H1 (cell line): ENCODE measurements around the gene EXOSC10. TPM values are rescaled to one million over a fixed set of nuclear protein-coding genes. Genes with fewer than 3 reads are reported as not detected.
A peak's percentile ranks its signal among the peaks of the same experiment; 100 is the strongest.

Experiments
- CTCF ChIA-PET: fragments of 300-600 bp; sonication (Branson Sonifier 250); formaldehyde crosslinking; loops from one replicate; lab custom pipeline; 2021; ENCODE audit not compliant: partially characterized antibody; lab: Charles Lee
- POLR2A ChIA-PET: fragments of 300-600 bp; sonication (Branson Sonifier 250); formaldehyde crosslinking; loops from one replicate; lab custom pipeline; 2021; ENCODE audit warnings: inconsistent platforms; ENCODE audit not compliant: partially characterized antibody; lab: Charles Lee
- DNase-seq, 2 experiments: peaks; one replicate each; pipeline versions ENCODE4 v3.0.0 to v3.0.0-alpha.2; 2010 to 2022; ENCODE audit warnings: low spot score in 2 of 2, low read depth in 1 of 2, mixed read lengths in 1 of 2
- FAIRE-seq: peaks from 2 replicates; lab custom pipeline; 2011; peaks lifted over from hg19 to GRCh38; lab: Jason Lieb, UNC
- H2AFZ ChIP-seq: 2 replicates; pipeline ENCODE4 v1.8.1; 2012; ENCODE audit warnings: low read length, inconsistent platforms
- H2AK5ac ChIP-seq: 2 replicates; pipeline ENCODE4 v1.6.1; 2013; ENCODE audit warnings: low read depth, low read length
- H2BK120ac ChIP-seq: replicated peaks from 2 replicates; pipeline ENCODE3; 2013; ENCODE audit warnings: low read depth, low read length, inconsistent platforms
- H2BK12ac ChIP-seq: 2 replicates; pipeline ENCODE4 v1.6.1; 2013; ENCODE audit warnings: low read depth, low read length
- H2BK15ac ChIP-seq: 2 replicates; pipeline ENCODE4 v1.6.1; 2013; ENCODE audit warnings: low read length
- H2BK20ac ChIP-seq: 2 replicates; pipeline ENCODE4 v1.6.1; 2013; ENCODE audit warnings: low read length
- H2BK5ac ChIP-seq: 2 replicates; pipeline ENCODE4 v1.6.1; 2013; ENCODE audit warnings: low read depth, low read length
- H3K14ac ChIP-seq: 2 replicates; pipeline ENCODE4 v1.6.1; 2013; ENCODE audit warnings: inconsistent platforms; ENCODE audit not compliant: insufficient read length
- H3K18ac ChIP-seq: 2 replicates; pipeline ENCODE4 v1.6.1; 2013; ENCODE audit warnings: low read length; ENCODE audit errors: extremely low read depth
- H3K23ac ChIP-seq: 2 replicates; pipeline ENCODE4 v1.6.1; 2013; ENCODE audit warnings: inconsistent platforms; ENCODE audit not compliant: insufficient read length
- H3K23me2 ChIP-seq: 2 replicates; pipeline ENCODE4 v1.6.1; 2013; ENCODE audit warnings: low read depth, low read length
- H3K27ac ChIP-seq: 2 replicates; pipeline ENCODE4 v1.6.1; 2011; ENCODE audit warnings: low read depth, low read length, inconsistent platforms
- H3K27me3 ChIP-seq, 4 experiments: replicated peaks in 1 of 4; 1 replicate in 1 of 4; 2 replicates in 3 of 4; pipeline versions ENCODE4 v1.6.1 to v1.8.1; 2011 to 2013; ENCODE audit warnings: low read length in 3 of 4, mild to moderate bottlenecking in 3 of 4, inconsistent platforms in 2 of 4, mixed read lengths in 2 of 4, moderate library complexity in 1 of 4; ENCODE audit not compliant: control insufficient read depth in 3 of 4, insufficient read depth in 3 of 4; ENCODE audit errors: extremely low read depth in 1 of 4
- H3K36me3 ChIP-seq, 4 experiments: 2 replicates each; pipeline versions ENCODE4 v1.6.1 to v1.8.1; 2011 to 2013; ENCODE audit warnings: mild to moderate bottlenecking in 4 of 4, low read length in 3 of 4, moderate library complexity in 2 of 4, control low read depth in 1 of 4, inconsistent platforms in 1 of 4; ENCODE audit not compliant: insufficient read depth in 4 of 4, control insufficient read depth in 2 of 4
- H3K4ac ChIP-seq: replicated peaks from 2 replicates; pipeline ENCODE3; 2013; ENCODE audit warnings: low read length, low read depth, mixed read lengths, inconsistent platforms; ENCODE audit not compliant: insufficient read length
- H3K4me1 ChIP-seq, 4 experiments: replicated peaks in 1 of 4; 1 replicate in 1 of 4; 2 replicates in 3 of 4; pipeline versions ENCODE4 v1.6.1 to v1.8.1; 2011 to 2013; ENCODE audit warnings: low read length in 3 of 4, inconsistent platforms in 2 of 4, mixed read lengths in 1 of 4; ENCODE audit not compliant: insufficient read depth in 4 of 4, control insufficient read depth in 3 of 4
- H3K4me2 ChIP-seq, 2 experiments: 2 replicates each; pipeline versions ENCODE4 v1.6.1 to v1.8.1; 2011 to 2013; ENCODE audit warnings: low read depth in 2 of 2, low read length in 2 of 2, control low read depth in 1 of 2, inconsistent platforms in 1 of 2, mild to moderate bottlenecking in 1 of 2; ENCODE audit not compliant: insufficient read depth in 1 of 2
- H3K4me3 ChIP-seq, 4 experiments: fragments of 200-600, 300-600 bp in 1 of 4; sonication (generic), shearing (Covaris generic), sonication (Bioruptor Twin) in 1 of 4; 2 replicates each; pipeline versions ENCODE4 v1.5.1 to v1.8.1; 2011 to 2016; ENCODE audit warnings: low read length in 4 of 4, low read depth in 3 of 4, control low read depth in 2 of 4, inconsistent platforms in 2 of 4, mild to moderate bottlenecking in 2 of 4, mixed read lengths in 1 of 4, moderate library complexity in 1 of 4; ENCODE audit not compliant: insufficient read depth in 2 of 4; ENCODE audit errors: extremely low read depth in 1 of 4
- H3K56ac ChIP-seq: replicated peaks from 2 replicates; pipeline ENCODE3; 2013; ENCODE audit warnings: low read depth, mild to moderate bottlenecking, mixed read lengths, low read length, inconsistent platforms; ENCODE audit not compliant: insufficient read length
- H3K79me1 ChIP-seq: 2 replicates; pipeline ENCODE4 v1.6.1; 2013; ENCODE audit warnings: low read depth, low read length, control low read depth
- H3K79me2 ChIP-seq, 2 experiments: 2 replicates each; pipeline versions ENCODE4 v1.6.1 to v1.8.1; 2012 to 2013; ENCODE audit warnings: low read length in 2 of 2, mild to moderate bottlenecking in 2 of 2, inconsistent platforms in 1 of 2; ENCODE audit not compliant: insufficient read depth in 2 of 2, control insufficient read depth in 1 of 2
- H3K9ac ChIP-seq, 4 experiments: replicated peaks in 1 of 4; 1 replicate in 1 of 4; 2 replicates in 3 of 4; pipeline versions ENCODE4 v1.6.1 to v1.8.1; 2011 to 2013; ENCODE audit warnings: low read depth in 3 of 4, low read length in 3 of 4, control low read depth in 2 of 4, mild to moderate bottlenecking in 2 of 4, moderate library complexity in 2 of 4, inconsistent platforms in 1 of 4; ENCODE audit errors: extremely low read depth in 1 of 4
- H3K9me3 ChIP-seq, 2 experiments: 2 replicates each; pipeline versions ENCODE4 v1.6.1 to v1.8.1; 2012 to 2013; ENCODE audit warnings: mild to moderate bottlenecking in 2 of 2, moderate library complexity in 2 of 2, control low read depth in 1 of 2, inconsistent platforms in 1 of 2, low read depth in 1 of 2, low read length in 1 of 2, mixed read lengths in 1 of 2; ENCODE audit not compliant: insufficient read depth in 2 of 2
- H4K20me1 ChIP-seq, 2 experiments: replicated peaks in 1 of 2; 2 replicates each; pipeline versions ENCODE3 to v1.8.1; 2011 to 2013; ENCODE audit warnings: inconsistent platforms in 2 of 2, low read length in 2 of 2, mild to moderate bottlenecking in 1 of 2; ENCODE audit not compliant: insufficient read depth in 2 of 2, control insufficient read depth in 1 of 2
- H4K5ac ChIP-seq: 2 replicates; pipeline ENCODE4 v1.6.1; 2013; ENCODE audit warnings: low read length, low read depth, mixed read lengths, inconsistent platforms; ENCODE audit not compliant: insufficient read length
- H4K8ac ChIP-seq: 2 replicates; pipeline ENCODE4 v1.8.0; 2013; ENCODE audit warnings: mild to moderate bottlenecking, moderate library complexity, low read length, inconsistent platforms; ENCODE audit not compliant: insufficient read depth; ENCODE audit errors: extremely low read depth
- H4K91ac ChIP-seq: replicated peaks from 2 replicates; pipeline ENCODE3; 2013; ENCODE audit warnings: low read length, mixed read lengths, inconsistent platforms; ENCODE audit not compliant: insufficient read length
- ATF3 ChIP-seq: IDR thresholded peaks from 2 replicates; pipeline ENCODE4 v1.6.1; 2011; ENCODE audit warnings: low read depth, mild to moderate bottlenecking, low read length; ENCODE audit not compliant: insufficient read depth
- CHD1 ChIP-seq: IDR thresholded peaks from 2 replicates; pipeline ENCODE4 v1.6.1; 2012; ENCODE audit warnings: low read depth, low read length, improper control_type of control experiment
- FOSL1 ChIP-seq: IDR thresholded peaks from 2 replicates; pipeline ENCODE4 v1.6.1; 2011; ENCODE audit warnings: mild to moderate bottlenecking, low read depth, low read length, moderate library complexity; ENCODE audit not compliant: insufficient read depth
- GTF2F1 ChIP-seq: IDR thresholded peaks from 2 replicates; pipeline ENCODE4 v1.6.1; 2012; ENCODE audit warnings: low read depth, low read length, improper control_type of control experiment, borderline replicate concordance
- JUN ChIP-seq: IDR thresholded peaks from 2 replicates; pipeline ENCODE4 v1.6.1; 2011; ENCODE audit warnings: low read depth, mild to moderate bottlenecking, improper control_type of control experiment, low read length
- KDM4A ChIP-seq: IDR thresholded peaks from one replicate; pipeline ENCODE4 v1.7.1; 2012; ENCODE audit warnings: low read depth, mild to moderate bottlenecking, moderate library complexity, low read length, inconsistent platforms; ENCODE audit not compliant: severe bottlenecking
- RFX5 ChIP-seq: IDR thresholded peaks from 2 replicates; pipeline ENCODE4 v1.6.1; 2011; ENCODE audit warnings: low read depth, low read length, improper control_type of control experiment, borderline replicate concordance
- RNF2 ChIP-seq: fragments of 200-900, 300-1000 bp; sonication (generic); IDR thresholded peaks from 2 replicates; pipeline ENCODE4 v1.7.1; 2016; ENCODE audit warnings: borderline replicate concordance, low read depth, mild to moderate bottlenecking, antibody characterized with exemption, low read length; ENCODE audit not compliant: poor library complexity, severe bottlenecking; ENCODE audit errors: missing control alignments
- SP2 ChIP-seq: IDR thresholded peaks from 2 replicates; pipeline ENCODE4 v1.6.1; 2012; ENCODE audit warnings: mild to moderate bottlenecking, low read length, inconsistent platforms
- TEAD4 ChIP-seq: IDR thresholded peaks from 2 replicates; pipeline ENCODE4 v1.6.1; 2012; ENCODE audit warnings: low read depth, low read length, inconsistent platforms, mixed read lengths
- YY1 ChIP-seq: IDR thresholded peaks from 2 replicates; pipeline ENCODE4 v1.6.1; 2011; ENCODE audit warnings: low read depth, mild to moderate bottlenecking, low read length
- ZNF274 ChIP-seq: IDR thresholded peaks from 2 replicates; pipeline ENCODE4 v1.7.0; 2012; ENCODE audit warnings: low read length, borderline replicate concordance; ENCODE audit errors: extremely low read depth
- polyA plus RNA-seq, 7 experiments: library from polyadenylated mRNA; depleted of rRNA in 3 of 7; stranded (reverse) in 5 of 7; unstranded in 2 of 7; fragments of >200 nt in 5 of 7; fragments of 200-250 nt in 2 of 7; gene quantifications; 1 replicate in 5 of 7; 2 replicates in 1 of 7; 4 replicates in 1 of 7; pipeline versions ENCODE4 v1.2.1 to v1.2.3, GENCODE V29; 2011 to 2013; ENCODE audit warnings: missing spikeins in 2 of 7, mixed read lengths in 2 of 7
- total RNA-seq: library from RNA; stranded (reverse); fragmentation: NEBNext Ultra II Directional; extraction: Animal tissue kit (Norgen Biotek cat#: 25700); gene quantifications from 2 replicates; pipeline ENCODE4 v1.2.1, GENCODE V29; 2021
- TF ChIP-seq, protein P1 (sequence below): IDR thresholded peaks from 2 replicates; pipeline ENCODE4 v1.6.1; 2012; ENCODE audit warnings: inconsistent platforms

The EXOSC10 gene
- total and polyA plus RNA-seq, 2 of the 8 experiments (the other 6 are each of a cell fraction or from before 2014, with no cell fraction given): 57.9 to 86.1 TPM

DNA sequence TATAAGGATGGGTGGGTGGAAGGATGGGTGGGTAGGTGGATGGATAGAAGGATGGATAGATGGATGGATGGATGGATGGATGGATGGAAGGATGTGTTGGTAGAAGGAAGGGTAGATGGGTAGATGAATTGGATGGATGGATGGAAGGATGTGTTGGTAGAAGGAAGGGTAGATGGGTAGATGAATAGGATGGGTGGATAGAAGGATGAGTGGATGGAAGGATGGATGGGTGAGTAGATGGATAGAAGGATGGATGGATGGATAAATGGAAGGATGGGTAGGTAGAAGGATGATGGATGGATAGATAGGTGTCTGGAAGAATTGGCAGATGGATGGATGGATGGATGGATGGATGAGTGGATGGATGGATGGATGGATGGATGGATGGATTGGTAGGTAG lies 58.6 kb downstream of the EXOSC10 start:
- no peak overlapping the region for H2AK5ac ChIP-seq
- H3K4ac ChIP-seq: no peak overlapping the region
- H3K4me3 ChIP-seq: no peak overlapping the region
- no peak overlapping the region for H2BK5ac ChIP-seq
- H4K8ac ChIP-seq: no peak overlapping the region
- H2AFZ ChIP-seq: no peak overlapping the region
- no peak overlapping the region for H4K91ac ChIP-seq
- peaks cover 0 to 9% (median 1%) of the 10 kb centered on the region in 4 experiments; a peak in 4 of 7 replicates for H3K4me1 ChIP-seq
- DNase-seq: no peak
- H2BK20ac ChIP-seq: no peak overlapping the region
- no peak overlapping the region for H3K14ac ChIP-seq
- H3K79me1 ChIP-seq: no peaks in the 10 kb centered on the region
- no peak overlapping the region for H3K27ac ChIP-seq
- no peak overlapping the region for H3K18ac ChIP-seq
- no peaks in the 10 kb centered on the region for H3K79me2 ChIP-seq
- CTCF ChIA-PET: interaction anchor here (0.7 to 7.4 kb wide), 2 partner anchors 11 to 61 kb away, joined by 3 to 168 read pairs; partner anchors contain the start of gene MASP2
- no peak overlapping the region for H4K5ac ChIP-seq
- H3K23ac ChIP-seq: no peak overlapping the region
- H3K27me3 ChIP-seq: no peaks in the 10 kb centered on the region
- no peak for FAIRE-seq
- no peak overlapping the region for H2BK15ac ChIP-seq
- POLR2A ChIA-PET: interaction anchor here (0.9 kb wide), 1 partner anchor 11 kb away, joined by 3 read pairs; no protein-coding TSS in a partner anchor
- no peak overlapping the region for H3K4me2 ChIP-seq
- peaks cover 0 to 13% of the 10 kb centered on the region in 2 experiments for H4K20me1 ChIP-seq
- H2BK12ac ChIP-seq: no peak overlapping the region
- peak overlapping the region; percentile 77 for H3K56ac ChIP-seq
- no peak overlapping the region for H3K9ac ChIP-seq
- H3K36me3 ChIP-seq: no peaks in the 10 kb centered on the region
- peaks cover 32% of the 10 kb centered on the region; the same call in 1 of the 2 replicates for H3K23me2 ChIP-seq
- no peak overlapping the region for H2BK120ac ChIP-seq
- no peaks in the 10 kb centered on the region for H3K9me3 ChIP-seq
- TF ChIP-seq RFX5 (no peak), YY1 (no peak), RNF2 (no peak), FOSL1 (no peak), SP2 (no peak), GTF2F1 (no peak), JUN (no peak), KDM4A (no peak), CHD1 (no peak), TEAD4 (no peak), ATF3 (no peak), ZNF274 (no peak)
- TF ChIP-seq, protein P1, sequence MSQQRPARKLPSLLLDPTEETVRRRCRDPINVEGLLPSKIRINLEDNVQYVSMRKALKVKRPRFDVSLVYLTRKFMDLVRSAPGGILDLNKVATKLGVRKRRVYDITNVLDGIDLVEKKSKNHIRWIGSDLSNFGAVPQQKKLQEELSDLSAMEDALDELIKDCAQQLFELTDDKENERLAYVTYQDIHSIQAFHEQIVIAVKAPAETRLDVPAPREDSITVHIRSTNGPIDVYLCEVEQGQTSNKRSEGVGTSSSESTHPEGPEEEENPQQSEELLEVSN: no peak
